Stromal cell of bone marrow (primary cell): ENCODE results near the gene PEMT.
"Not testable (repeated sequence)": the region's sequence is repeated elsewhere in the genome, so short reads cannot be mapped to it uniquely, and the experiment has no call there.

Experiments used
- DNase-seq: peaks from one replicate; pipeline ENCODE4 v3.0.0-alpha.2; 2012; ENCODE audit warnings: low read depth

Gene PEMT

GRCh38 chr17:17591355-17592298 lies at the start of gene PEMT:
PEMT (minus strand) TSS chr17:17591708; CDS start chr17:17591626, 82 bp downstream.
- DNase-seq = peak; percentile 97

- not testable (repeated sequence) for DNase-seq
These were observed 48.3 kb upstream of the PEMT start for GRCh38 chr17:17639661-17640270.

GRCh38 chr17:17638467-17638866 lies 47.0 kb upstream of the PEMT start:
- DNase-seq = no peak

GRCh38 chr17:17636272-17636885 lies 44.9 kb upstream of the PEMT start:
- DNase-seq = no peak

- DNase-seq = not testable (repeated sequence)
These were observed 44.2 kb upstream of the PEMT start for GRCh38 chr17:17635537-17636271.

- DNase-seq = no peak
These were observed 43.6 kb upstream of the PEMT start for GRCh38 chr17:17635126-17635525.

GRCh38 chr17:17633310-17633709 lies 41.8 kb upstream of the PEMT start:
- DNase-seq = no peak

- not testable (repeated sequence) for DNase-seq
These were observed 41.2 kb upstream of the PEMT start for GRCh38 chr17:17632690-17633089.

- DNase-seq = no peak
These were observed 37.0 kb upstream of the PEMT start for GRCh38 chr17:17628388-17629008.

GRCh38 chr17:17626840-17627239 lies 35.3 kb upstream of the PEMT start:
- DNase-seq = no peak

- DNase-seq = no peak
These were observed 34.8 kb upstream of the PEMT start for GRCh38 chr17:17626151-17626805.

- no peak for DNase-seq
These were observed 33.2 kb upstream of the PEMT start for GRCh38 chr17:17624741-17625140.

GRCh38 chr17:17623904-17624303 lies 32.4 kb upstream of the PEMT start:
- no peak for DNase-seq

- DNase-seq = no peak
These were observed 29.7 kb upstream of the PEMT start for GRCh38 chr17:17621254-17621653.

GRCh38 chr17:17613708-17614114 lies 22.2 kb upstream of the PEMT start:
- DNase-seq = peak; percentile 56

GRCh38 chr17:17612085-17613022 lies 20.8 kb upstream of the PEMT start:
- no peak for DNase-seq

- no peak for DNase-seq
These were observed 17.6 kb upstream of the PEMT start for GRCh38 chr17:17609121-17609520.

GRCh38 chr17:17606416-17607000 lies 15.0 kb upstream of the PEMT start:
- no peak for DNase-seq

GRCh38 chr17:17605729-17606088 lies 14.2 kb upstream of the PEMT start:
- no peak for DNase-seq
